Activated T-cell treated with anti-CD3 and anti-CD28 coated beads, Interleukin-2, amount 50 U/mL, for 1 hour (primary cell): Measurements from ENCODE around the gene FOXE1.

Source experiments
- DNase-seq: peaks from one replicate; pipeline ENCODE4 v3.0.0-alpha.2; 2020

Gene FOXE1

GRCh38 chr9:97848480-97849237 lies 4.4 kb upstream of the FOXE1 start:
- DNase-seq: no peak

- no peak for DNase-seq
These were observed 3.0 kb upstream of the FOXE1 start for GRCh38 chr9:97849980-97850379.

GRCh38 chr9:97850746-97851445 lies 2.1 kb upstream of the FOXE1 start:
- no peak for DNase-seq

- no peak for DNase-seq
These were observed 1.6 kb upstream of the FOXE1 start for GRCh38 chr9:97851446-97851883.

GRCh38 chr9:97852001-97852398 lies 1.0 kb upstream of the FOXE1 start:
- no peak for DNase-seq

GRCh38 chr9:97852399-97853055 lies 499 bp upstream of the FOXE1 start:
- DNase-seq: no peak

GRCh38 chr9:97853844-97854695 lies 1.0 kb downstream of the FOXE1 start:
- peak; percentile 67 for DNase-seq

- DNase-seq: no peak
These were observed 1.9 kb downstream of the FOXE1 start for GRCh38 chr9:97854696-97855485.

- DNase-seq: no peak
These were observed 2.5 kb downstream of the FOXE1 start for GRCh38 chr9:97855486-97855875.

- no peak for DNase-seq
These were observed 2.9 kb downstream of the FOXE1 start for GRCh38 chr9:97855899-97856298.

GRCh38 chr9:97856857-97857605 lies 4.0 kb downstream of the FOXE1 start:
- DNase-seq: no peak

GRCh38 chr9:97857606-97858392 lies 4.8 kb downstream of the FOXE1 start:
- DNase-seq: no peak

GRCh38 chr9:97858393-97858713 lies 5.3 kb downstream of the FOXE1 start:
- DNase-seq: no peak

- DNase-seq: no peak
These were observed 5.8 kb downstream of the FOXE1 start for GRCh38 chr9:97858826-97859225.

- no peak for DNase-seq
These were observed 6.3 kb downstream of the FOXE1 start for GRCh38 chr9:97859346-97859745.

- no peak for DNase-seq
These were observed 7.6 kb downstream of the FOXE1 start for GRCh38 chr9:97860451-97861147.

GRCh38 chr9:97861148-97861475 lies 8.1 kb downstream of the FOXE1 start:
- DNase-seq: no peak

GRCh38 chr9:97863314-97863713 lies 10.3 kb downstream of the FOXE1 start:
- no peak for DNase-seq

- no peak for DNase-seq
These were observed 11.4 kb downstream of the FOXE1 start for GRCh38 chr9:97864396-97864795.

- no peak for DNase-seq
These were observed 13.3 kb downstream of the FOXE1 start for GRCh38 chr9:97866300-97866699.
